GM23248 (cell line): ENCODE data around the gene KDELR1.

Experiments
- EZH2 ChIP-seq: fragments of 200-600 bp; sonication (generic); IDR thresholded peaks from 2 replicates; pipeline ENCODE4 v1.6.1; 2018; ENCODE audit warnings: antibody characterized with exemption, mild to moderate bottlenecking; ENCODE audit not compliant: insufficient read depth, poor library complexity, severe bottlenecking
- EZH2phosphoT487 ChIP-seq: fragments of 200-600 bp; sonication (generic); IDR thresholded peaks from 2 replicates; pipeline ENCODE4 v1.6.1; 2018; ENCODE audit warnings: antibody characterized with exemption, moderate library complexity, mild to moderate bottlenecking, low read depth; ENCODE audit not compliant: insufficient read depth

GRCh38 chr19:48350856-48351255 is 40.5 kb downstream of the KDELR1 start:
- TF ChIP-seq EZH2phosphoT487: no peak
- TF ChIP-seq EZH2: no peak
